Epithelial cell of esophagus (primary cell): ENCODE measurements around the gene CETN1.

Experiments
- DNase-seq: peaks from one replicate; pipeline ENCODE4 v3.0.0; 2010; ENCODE audit warnings: low read depth
- H3K4me3 ChIP-seq: 2 replicates; pipeline ENCODE4 v1.5.1; 2011; ENCODE audit warnings: mild to moderate bottlenecking, low read length, control low read depth
- TF ChIP-seq, protein P1 (sequence below): IDR thresholded peaks from 2 replicates; pipeline ENCODE4 v1.5.1; 2011; ENCODE audit warnings: low read depth, mild to moderate bottlenecking, low read length, control low read depth, inconsistent platforms; ENCODE audit not compliant: insufficient read depth; ENCODE audit errors: missing control alignments

The CETN1 gene

DNA sequence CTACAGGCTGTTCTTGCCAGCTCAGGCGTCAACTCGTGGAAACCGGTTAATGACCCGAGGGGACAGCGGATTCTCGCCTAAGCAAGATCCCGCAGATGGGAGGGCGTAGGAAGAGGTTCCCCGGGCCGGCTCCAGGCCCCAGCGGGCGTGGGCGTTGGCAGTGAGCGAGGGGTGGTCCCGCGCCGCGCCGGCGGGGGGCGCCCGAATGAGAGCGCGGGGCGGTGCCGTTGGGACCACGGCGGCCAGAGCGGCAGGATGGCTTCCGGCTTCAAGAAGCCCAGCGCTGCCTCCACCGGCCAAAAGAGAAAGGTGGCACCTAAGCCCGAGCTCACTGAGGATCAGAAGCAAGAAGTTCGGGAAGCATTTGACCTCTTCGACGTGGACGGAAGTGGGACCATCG is at the start of gene CETN1:
TSS of gene CETN1 (plus strand) at position 227 of the 400 bp plus-strand sequence. CDS start at position 256, 29 bp downstream.
- DNase-seq: no peak
- no peak within 1 kb of the TSS for H3K4me3 ChIP-seq
- TF ChIP-seq, protein P1, sequence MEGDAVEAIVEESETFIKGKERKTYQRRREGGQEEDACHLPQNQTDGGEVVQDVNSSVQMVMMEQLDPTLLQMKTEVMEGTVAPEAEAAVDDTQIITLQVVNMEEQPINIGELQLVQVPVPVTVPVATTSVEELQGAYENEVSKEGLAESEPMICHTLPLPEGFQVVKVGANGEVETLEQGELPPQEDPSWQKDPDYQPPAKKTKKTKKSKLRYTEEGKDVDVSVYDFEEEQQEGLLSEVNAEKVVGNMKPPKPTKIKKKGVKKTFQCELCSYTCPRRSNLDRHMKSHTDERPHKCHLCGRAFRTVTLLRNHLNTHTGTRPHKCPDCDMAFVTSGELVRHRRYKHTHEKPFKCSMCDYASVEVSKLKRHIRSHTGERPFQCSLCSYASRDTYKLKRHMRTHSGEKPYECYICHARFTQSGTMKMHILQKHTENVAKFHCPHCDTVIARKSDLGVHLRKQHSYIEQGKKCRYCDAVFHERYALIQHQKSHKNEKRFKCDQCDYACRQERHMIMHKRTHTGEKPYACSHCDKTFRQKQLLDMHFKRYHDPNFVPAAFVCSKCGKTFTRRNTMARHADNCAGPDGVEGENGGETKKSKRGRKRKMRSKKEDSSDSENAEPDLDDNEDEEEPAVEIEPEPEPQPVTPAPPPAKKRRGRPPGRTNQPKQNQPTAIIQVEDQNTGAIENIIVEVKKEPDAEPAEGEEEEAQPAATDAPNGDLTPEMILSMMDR: no peak

DNA sequence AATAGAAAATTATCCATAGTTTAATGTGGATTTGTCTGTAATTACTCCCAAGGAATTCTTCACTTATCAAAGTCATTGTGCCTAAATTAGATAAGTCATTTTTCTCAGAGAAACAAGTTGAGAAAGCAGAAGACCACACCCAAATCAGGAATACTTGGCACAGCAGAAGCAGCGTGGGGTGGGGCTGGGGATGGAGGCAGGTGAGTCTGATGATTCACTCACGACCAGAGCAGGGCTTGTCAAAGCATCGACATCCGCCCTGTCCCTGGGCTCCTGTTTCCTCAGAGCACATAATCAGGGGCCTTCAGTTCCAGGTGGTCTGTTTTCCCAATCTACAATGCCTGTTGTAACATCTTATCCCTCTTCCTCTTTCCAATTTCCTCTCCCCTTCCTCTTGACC is 48.2 kb upstream of the CETN1 start:
- H3K4me3 ChIP-seq: no peak overlapping the region
- DNase-seq: peak; percentile 51
- TF ChIP-seq, protein P1: no peak

DNA sequence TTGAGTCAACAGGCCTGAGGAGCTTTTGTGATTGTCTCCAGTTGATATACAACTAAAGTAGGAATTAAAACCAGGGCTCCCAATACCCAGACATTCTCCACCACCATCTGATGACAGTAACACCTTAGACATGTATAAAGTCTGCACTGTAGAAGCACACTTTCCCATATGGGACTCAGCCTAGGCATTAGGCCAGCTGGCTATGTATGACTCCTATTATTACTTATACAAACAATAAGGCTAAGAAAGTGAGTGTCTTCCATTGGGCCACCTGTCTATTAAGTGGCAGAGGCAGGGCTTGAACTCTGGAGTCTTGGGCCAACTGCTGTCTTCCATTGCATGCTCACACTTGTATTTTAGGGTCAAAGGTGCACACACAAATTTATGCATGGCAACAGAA is 47.5 kb upstream of the CETN1 start:
- H3K4me3 ChIP-seq: no peak overlapping the region
- TF ChIP-seq, protein P1: no peak

DNA sequence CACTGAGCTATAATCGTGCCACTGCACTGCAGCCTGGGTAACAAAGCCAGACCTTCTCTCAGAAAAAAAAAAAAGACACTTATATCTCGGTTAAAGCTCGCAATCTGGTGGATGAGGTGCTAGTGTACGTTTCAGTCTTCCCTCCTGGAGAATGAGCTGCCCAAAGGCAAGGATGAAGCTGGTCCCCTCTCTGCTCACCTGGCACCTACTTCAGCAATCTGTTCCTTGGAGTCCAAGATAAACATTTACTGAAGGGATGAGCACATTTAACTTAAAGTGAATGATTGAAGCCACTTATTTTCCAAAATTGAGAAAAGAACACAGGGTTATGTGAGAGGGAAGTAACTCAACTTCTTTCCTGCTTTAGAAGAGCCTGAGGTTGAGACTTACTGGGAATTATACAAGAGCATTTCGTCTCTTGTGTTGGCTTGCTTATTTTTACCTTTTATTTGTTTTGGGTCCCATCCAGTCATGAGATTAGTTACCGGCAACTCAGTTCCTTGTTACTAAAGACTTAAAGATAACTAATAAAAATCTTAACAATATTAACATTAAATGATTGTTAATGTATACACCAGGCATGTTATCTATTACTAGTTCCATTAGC is 46.1 kb upstream of the CETN1 start:
- no peak overlapping the region for H3K4me3 ChIP-seq
- TF ChIP-seq, protein P1: no peak
- no peak for DNase-seq

More for the DNA sequence above, 47.5 kb upstream of the CETN1 start:
- no peak for DNase-seq

DNA sequence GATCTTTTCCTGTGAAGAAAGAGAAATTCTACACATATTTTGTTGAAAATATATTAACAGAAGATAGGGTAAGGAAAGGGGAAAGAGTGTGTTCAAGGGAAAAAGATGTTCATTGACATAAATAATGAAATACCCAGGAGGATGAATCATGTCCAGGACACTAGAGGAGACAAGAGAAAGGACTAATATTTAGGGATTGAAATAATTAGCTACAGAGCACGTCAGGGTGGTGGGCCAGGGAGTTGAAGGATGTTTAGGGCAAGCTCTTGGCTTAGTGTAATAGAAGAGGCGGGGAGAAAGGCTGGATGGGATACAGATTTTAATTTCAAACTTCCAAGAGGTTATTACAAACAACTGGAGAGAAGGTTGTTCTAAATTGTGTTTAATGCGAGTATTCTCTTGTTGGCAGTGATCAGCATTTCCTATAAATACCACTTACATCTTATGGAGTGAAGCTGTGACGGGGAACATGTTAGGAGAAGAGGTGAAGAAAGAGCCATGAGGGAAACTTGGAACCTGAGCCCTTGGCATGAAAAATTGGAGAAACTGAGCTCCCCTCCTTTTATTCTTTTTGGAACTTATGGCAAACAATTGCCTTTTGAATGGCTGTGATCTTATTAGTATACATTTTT is 36.6 kb upstream of the CETN1 start:
- TF ChIP-seq, protein P1: no peak
- DNase-seq: no peak
- H3K4me3 ChIP-seq: no peak overlapping the region

DNA sequence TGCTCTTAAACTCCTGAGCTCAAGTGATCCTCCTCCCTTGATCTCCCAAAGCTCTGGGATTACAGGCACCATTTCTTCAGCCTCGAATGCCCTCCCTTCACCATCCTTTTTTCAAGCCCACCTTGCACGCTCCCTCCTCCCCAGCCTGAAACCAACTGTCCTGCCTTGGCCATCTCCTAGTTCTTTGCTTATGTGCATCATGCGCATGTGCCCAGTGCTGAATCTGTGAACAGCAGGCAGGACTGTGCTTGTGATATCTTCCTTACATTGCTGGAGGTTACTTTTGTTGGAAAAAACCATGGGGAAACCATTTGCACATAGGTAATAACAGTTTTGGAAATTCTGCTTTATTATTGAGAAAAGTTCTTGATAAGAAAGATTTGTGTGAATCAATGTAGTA is 30.2 kb upstream of the CETN1 start:
- DNase-seq: no peak
- TF ChIP-seq, protein P1: no peak
- H3K4me3 ChIP-seq: no peak overlapping the region
